HG03469 (cell line): Measurements from ENCODE around the gene SOD1.
A peak's percentile ranks its signal among the peaks of the same experiment; 100 is the strongest.
"Not testable (repeated sequence)": the region's sequence is repeated elsewhere in the genome, so short reads cannot be mapped to it uniquely, and the experiment has no call there.

ENCODE experiments used
- ATAC-seq: cut with Tn5 transposase; IDR thresholded peaks from one replicate; pipeline ENCODE4 v1.9.1; 2021; ENCODE audit warnings: mild to moderate bottlenecking, moderate library complexity, moderate number of reproducible peaks; ENCODE audit not compliant: unreplicated experiment

The SOD1 gene

DNA sequence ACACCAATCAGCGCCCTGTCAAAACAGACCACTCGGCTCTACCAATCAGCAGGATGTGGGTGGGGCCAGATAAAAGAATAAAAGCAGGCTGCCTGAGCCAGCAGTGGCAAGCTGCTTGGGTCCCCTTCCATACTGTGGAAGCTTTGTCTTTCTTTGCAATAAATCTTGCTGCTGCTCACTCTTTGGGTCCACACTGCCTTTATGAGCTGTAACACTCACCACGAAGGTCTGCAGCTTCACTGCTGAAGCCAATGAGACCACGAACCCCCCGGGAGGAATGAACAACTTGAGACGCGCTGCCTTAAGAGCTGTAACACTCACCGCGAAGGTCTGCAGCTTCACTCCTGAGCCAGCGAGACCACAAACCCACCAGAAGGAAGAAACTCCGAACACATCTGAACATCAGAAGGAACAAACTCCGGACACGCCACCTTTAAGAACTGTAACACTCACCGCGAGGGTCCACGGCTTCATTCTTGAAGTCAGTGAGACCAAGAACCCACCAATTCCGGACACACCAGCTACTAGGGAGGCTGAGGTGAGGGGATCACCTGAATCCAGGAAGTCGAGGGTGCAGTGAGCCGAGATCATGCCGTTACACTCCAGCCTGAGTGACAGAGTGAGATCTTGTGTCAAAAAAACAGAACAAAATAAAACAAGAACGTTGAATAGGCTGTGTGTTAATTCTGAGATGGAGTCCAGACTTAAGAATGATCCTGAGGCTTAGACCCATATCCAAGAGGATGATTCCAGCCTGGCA lies 4.5 kb upstream of the SOD1 start:
- not testable (repeated sequence) for ATAC-seq

DNA sequence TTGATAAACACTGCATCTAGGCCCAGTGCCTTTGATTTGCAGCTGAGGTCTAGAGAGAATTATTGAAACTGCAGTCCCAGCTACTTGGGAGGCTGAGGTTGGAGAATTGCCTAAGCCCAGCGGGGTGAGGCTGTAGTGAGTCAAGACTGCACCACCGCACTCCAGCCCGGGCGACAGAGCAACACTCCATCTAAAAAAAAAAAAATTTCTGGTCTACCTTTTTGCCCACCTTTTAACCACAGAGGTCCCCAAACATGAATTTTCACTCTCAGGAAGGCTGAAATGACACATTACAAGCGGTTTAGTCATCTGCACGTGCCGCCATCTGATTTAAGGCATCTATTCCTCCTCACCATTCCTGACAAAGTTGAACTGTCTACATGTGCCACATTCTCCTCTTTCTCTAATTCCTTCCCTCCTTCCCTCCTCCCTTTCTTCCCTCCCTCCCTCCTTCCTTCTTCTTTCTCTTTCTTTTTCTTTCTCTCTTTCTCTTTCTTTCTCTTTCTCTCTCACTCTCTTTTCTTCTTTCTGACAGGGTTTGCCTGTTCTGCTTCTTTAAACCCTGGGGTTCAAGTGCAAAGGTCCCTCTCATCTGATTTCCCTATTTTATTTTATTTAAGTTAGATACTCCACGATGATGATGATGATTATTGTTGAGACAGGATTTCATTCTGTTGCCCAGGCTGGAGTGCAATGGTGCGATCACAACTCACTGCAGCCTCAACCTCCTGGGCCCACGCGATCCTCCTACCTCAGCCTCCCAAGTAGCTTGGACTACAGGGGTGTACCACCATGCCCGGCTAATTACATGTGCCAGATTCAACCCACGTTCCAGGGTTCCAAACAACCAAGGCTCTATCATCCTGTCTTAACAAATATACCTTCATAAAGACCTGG lies 3.0 kb upstream of the SOD1 start:
- ATAC-seq: no peak

DNA sequence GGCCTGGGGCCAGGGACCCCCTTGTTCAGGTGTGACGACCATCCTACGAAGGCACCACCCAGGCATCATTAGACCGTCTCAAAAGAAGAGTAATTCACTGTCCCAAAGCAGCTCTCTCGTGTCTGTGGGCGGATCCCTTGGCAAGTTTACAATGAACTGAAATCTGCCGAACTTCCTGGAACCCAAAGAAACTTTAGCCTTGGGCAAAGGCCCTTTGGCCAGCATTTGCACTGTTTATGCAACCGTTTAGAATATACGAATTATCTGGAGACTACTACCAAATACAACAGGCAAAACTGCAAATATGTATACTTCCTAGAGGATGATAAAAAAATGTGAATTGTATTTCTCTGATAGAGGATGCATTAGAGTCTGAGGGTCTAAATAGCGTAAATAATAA lies 1.4 kb upstream of the SOD1 start:
- no peak for ATAC-seq

DNA sequence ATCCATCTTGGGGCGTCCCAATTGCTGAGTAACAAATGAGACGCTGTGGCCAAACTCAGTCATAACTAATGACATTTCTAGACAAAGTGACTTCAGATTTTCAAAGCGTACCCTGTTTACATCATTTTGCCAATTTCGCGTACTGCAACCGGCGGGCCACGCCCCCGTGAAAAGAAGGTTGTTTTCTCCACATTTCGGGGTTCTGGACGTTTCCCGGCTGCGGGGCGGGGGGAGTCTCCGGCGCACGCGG lies 282 bp upstream of the SOD1 start:
- ATAC-seq: no peak

DNA sequence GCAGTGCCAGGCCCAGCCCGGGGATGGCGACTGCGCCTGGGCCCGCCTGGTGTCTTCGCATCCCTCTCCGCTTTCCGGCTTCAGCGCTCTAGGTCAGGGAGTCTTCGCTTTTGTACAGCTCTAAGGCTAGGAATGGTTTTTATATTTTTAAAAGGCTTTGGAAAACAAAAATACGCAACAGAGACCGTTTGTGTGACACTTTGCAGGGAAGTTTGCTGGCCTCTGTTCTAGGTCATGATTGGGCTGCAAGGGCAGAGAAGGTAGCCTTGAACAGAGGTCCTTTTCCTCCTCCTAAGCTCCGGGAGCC lies 719 bp downstream of the SOD1 start:
- peak; percentile 10 for ATAC-seq

DNA sequence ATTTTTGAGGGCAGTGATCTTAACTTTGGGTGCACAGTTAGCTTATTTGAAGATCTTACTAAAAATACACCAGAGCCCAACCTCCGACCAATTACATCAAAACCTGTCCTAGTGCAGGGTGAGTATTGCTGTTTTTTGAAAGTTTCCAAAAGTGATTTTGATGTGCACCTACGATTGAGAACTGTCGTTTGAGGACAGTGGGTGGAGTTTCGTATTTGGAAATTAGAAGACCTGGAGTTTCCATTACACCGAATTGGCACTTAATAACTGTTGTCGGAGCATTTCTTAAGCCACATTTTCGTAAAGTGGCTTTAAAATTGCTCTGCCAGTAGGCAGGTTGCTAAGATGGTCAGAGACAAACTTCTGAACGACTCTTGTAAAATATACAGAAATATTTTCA lies 1.1 kb downstream of the SOD1 start:
- ATAC-seq: no peak

DNA sequence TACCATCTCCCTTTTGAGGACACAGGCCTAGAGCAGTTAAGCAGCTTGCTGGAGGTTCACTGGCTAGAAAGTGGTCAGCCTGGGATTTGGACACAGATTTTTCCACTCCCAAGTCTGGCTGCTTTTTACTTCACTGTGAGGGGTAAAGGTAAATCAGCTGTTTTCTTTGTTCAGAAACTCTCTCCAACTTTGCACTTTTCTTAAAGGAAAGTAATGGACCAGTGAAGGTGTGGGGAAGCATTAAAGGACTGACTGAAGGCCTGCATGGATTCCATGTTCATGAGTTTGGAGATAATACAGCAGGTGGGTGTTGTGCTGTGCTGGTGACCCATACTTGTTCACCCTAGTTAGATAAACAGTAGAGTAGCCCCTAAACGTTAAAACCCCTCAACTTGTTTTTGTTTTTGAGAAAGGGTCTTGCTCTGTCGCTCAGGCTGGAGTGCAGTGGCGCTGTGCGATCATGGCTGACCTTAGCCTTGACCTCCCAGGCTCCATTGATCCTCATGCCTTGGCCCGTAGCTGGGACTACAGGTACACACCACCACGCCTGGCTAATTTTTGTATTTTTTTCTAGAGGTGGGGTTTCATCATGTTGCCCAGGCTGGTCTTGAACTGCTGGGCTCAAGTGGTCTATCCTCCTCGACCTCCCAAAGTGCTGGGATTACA lies 4.2 kb downstream of the SOD1 start:
- no peak for ATAC-seq

DNA sequence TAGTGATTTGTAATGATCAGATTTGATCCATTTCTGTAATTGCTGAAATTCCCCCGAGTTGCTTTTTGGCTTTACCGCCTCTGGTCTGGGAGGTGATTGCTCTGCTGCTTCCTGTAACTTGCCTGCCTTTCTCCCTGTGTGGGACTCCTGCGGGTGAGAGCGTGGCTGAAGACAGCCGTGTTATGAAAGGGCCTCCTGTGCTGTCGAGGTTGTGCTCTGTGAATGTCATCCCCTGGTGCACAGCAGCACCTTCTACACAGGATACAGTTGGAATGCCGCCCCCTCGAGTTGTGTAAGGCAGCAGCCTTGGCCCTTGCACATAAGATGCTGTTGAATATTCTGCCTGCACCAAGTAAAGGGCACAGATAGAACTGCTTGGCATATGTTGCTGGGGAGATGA lies 5.9 kb downstream of the SOD1 start:
- no peak for ATAC-seq

DNA sequence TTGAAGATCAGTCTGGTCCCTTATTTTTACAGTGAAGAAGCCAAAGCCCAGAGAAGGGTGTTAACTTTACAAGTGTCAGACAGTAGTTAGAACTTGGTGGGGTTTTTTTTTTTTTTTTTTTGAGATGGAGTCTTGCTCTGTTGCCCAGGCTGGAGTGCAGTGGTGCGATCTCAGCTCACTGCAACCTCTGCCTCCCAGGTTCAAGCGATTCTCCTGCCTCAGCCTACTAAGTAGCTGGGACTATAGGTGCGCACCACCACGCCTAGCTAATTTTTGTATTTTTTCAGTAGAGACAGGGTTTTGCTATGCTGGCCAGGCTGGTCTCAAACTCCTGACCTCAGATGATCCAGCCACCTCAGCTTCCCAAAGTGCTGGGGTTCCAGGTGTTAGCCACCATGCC lies 6.4 kb downstream of the SOD1 start:
- not testable (repeated sequence) for ATAC-seq

DNA sequence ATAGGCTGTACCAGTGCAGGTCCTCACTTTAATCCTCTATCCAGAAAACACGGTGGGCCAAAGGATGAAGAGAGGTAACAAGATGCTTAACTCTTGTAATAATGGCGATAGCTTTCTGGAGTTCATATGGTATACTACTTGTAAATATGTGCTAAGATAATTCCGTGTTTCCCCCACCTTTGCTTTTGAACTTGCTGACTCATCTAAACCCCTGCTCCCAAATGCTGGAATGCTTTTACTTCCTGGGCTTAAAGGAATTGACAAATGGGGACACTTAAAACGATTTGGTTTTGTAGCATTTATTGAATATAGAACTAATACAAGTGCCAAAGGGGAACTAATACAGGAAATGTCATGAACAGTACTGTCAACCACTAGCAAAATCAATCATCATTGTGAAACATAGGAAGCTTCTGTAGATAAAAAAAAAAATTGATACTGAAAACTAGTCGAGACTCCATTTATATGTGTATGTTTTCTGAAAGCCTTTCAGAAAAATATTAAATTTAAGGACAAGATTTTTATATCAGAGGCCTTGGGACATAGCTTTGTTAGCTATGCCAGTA lies 7.0 kb downstream of the SOD1 start:
- ATAC-seq: no peak

DNA sequence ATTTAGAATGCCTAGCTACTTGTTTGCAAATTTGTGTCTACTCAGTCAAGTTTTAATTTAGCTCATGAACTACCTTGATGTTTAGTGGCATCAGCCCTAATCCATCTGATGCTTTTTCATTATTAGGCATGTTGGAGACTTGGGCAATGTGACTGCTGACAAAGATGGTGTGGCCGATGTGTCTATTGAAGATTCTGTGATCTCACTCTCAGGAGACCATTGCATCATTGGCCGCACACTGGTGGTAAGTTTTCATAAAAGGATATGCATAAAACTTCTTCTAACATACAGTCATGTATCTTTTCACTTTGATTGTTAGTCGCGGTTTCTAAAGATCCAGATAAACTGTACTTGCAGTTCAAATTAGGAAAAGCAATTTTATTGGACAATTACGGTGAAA lies 7.6 kb downstream of the SOD1 start:
- ATAC-seq: no peak

DNA sequence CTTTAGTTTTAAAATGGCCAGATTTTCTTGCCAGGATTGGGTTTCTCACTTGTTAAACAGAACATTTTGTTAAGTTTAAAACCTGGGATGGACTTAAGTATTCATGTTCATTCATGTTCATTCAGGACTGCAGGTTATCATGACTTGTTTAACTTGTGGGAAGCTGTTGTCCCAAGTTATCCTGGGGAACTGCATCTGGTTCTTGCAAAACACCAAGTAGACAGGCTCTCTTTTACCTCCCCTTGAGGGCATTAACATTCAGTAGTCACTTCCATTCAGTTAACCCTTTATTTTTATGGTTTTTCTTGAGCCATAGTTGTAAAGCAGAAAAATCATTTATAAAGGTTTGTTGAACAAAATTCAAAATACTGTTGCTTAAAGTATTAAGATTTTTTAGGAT lies 8.1 kb downstream of the SOD1 start:
- ATAC-seq: no peak

DNA sequence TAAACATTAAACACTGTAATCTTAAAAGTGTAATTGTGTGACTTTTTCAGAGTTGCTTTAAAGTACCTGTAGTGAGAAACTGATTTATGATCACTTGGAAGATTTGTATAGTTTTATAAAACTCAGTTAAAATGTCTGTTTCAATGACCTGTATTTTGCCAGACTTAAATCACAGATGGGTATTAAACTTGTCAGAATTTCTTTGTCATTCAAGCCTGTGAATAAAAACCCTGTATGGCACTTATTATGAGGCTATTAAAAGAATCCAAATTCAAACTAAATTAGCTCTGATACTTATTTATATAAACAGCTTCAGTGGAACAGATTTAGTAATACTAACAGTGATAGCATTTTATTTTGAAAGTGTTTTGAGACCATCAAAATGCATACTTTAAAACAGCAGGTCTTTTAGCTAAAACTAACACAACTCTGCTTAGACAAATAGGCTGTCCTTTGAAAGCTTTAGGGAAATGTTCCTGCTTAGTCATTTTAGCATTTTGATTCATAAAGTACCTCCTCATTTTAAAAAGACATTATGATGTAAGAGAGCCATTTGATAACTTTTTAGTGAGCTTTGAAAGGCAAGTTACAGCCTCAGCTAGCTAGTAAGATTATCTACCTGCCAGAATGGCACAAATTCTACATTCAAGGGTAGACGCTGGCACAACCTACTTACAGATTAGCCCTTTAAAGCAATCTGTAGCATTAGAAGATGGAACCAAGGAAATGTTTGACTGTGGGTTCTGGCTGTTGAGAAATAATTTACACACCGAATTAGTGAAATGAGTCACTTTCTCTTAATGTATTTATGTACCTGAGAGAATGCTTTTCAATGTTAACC lies 9.4 kb downstream of the SOD1 start:
- no peak for ATAC-seq

DNA sequence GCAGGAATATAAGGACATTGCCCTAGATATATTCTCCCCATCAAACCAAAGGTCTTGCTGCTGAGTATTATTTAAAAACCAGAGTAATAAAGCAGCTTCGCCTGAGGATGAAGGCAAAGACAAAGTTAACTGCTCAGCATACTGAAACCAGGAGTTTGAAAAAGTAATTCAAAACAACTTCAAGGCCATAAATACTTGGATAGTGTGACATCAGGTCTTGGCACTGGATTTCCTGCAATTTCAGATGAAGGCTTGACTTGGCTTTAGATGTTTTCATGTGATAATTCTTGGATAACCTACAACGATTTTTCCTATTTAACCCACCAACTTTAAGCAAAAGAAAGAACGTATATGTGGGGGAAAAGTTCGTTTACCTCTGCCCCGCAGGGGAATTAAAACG lies 10.6 kb downstream of the SOD1 start:
- ATAC-seq: no peak

DNA sequence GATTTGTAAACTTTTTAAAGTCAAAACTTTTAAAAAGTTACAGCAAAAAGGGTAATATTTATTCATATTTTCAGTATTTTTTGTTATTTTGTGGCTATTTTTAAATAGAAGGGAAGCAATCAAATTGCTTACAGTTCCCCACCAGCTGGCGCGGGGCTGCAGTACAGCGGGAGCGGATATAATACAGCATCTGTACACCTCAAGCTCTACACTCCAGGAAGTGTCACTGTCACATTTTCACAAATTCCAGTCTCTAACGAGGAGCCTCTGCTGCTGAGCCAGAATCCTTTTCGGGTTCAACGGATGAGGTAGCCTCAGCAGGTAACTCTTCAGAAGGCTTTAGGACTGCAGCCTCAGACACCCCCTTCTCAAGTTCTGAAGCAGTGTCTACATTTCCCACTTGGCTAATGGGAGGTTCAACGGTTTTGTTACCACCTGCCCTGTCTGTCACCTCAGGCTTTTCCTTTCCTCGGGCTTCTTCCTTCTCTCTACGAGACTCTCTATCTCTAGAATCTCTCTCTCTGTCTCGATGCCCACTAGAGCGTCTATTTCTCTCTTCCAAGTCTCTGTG lies 11.7 kb downstream of the SOD1 start:
- no peak for ATAC-seq

DNA sequence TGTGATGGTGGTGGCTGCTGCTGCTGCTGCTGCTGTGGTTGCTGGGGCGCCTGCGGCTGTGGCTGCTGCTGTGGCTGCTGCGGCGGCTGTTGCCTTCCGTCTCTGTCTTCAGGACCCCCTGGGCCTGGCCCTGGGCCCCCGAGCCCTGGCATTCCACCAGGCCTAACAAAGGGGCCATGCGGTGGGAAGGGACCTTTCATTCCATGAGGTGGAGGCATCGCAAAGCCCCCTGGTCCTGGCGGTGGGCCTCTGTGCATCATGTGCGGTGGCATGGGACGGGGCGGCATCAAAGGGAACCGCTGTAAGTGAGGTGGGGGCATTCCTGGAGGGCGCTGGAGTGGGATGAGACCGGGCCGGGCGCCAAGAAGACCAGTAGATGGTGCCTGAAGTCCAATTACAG lies 12.4 kb downstream of the SOD1 start:
- ATAC-seq: no peak

DNA sequence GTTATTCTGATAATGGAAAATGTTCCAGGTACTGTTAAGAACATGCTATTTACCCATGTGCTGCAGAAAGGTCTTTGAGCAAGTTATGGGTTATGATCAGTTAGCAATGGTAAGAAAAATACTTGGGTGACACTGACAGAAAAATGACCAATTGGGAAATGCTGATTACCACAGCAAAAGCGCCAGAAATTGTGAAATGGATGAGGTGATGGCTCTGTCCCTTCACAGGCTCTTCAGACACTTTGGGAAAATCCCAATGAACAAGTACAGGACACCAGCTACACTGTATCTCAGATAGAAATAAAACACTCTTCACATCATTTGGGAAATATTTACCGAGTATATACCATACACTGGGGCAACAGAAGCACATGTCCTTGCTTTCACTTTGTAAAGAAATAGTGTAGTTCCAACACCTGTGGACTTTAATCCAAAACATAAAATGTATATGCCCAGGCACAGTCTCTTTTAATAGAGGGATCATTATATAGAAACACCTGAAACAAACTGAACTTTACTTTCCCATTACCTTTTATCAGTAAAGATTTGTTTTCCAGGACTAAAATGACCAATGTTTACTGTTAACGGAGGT lies 13.9 kb downstream of the SOD1 start:
- ATAC-seq: no peak

DNA sequence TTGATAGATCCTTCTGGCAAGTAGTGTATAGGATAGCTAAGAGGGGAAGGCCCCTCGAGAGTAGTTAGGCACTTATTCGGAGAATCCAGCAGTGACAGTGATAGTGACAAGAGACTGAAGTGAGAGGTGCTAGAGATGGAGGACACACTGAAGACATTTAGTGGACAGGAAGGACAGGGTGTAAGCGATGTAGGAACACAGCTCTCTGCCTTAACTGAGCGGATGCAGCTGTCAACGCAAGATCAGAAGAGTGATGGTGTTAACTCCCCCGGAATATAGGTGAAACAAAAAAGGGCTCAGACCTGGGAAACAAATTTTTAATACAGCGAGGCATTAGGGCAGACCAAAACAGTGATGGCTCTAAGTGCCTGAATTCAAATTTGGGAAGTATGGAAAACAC lies 15.8 kb downstream of the SOD1 start:
- ATAC-seq: no peak

DNA sequence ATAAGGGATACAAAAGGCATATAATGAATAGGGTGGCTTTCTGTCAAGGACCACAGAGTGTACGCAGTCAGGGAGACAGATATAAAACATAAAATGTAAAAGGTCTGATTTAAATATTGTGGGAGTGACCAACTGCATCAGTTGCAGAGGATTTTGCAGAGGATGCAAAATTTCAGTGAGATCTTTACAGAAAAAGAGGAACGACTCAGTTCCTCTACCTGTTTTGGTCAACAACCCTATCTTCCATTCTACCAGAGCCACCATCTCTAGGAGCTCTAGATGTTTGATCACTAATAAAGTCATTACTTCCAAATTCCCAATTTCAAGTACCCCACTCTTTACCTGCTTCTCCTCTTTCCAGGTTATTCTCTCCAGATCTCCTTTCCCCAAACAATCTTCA lies 16.5 kb downstream of the SOD1 start:
- ATAC-seq: no peak

DNA sequence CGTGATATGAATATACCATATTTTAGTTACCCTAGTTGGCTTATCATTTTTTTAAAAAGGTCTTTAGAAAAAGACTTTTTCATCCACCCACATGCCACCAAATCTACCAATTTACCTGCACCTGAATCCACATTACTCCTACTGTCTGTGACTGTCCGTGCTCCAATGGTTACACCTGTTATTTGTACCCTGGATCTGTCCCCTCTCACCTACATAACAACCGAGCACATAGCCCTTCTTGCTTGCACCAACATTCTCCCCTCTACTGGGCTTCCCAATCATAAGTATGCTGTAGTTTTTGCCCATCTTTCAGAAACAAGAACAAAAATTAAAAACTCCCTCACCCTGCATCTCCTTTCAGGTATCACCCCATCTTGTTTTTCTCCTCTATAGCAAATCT lies 17.6 kb downstream of the SOD1 start:
- ATAC-seq: no peak
